HG02571 (cell line): Measurements from ENCODE around the gene FZD4.
"Not testable (repeated sequence)": the region's sequence is repeated elsewhere in the genome, so short reads cannot be mapped to it uniquely, and the experiment has no call there.

ENCODE experiments used
- ATAC-seq: cut with Tn5 transposase; IDR thresholded peaks from one replicate; pipeline ENCODE4 v1.9.1; 2021; ENCODE audit warnings: mild to moderate bottlenecking, moderate library complexity; ENCODE audit not compliant: unreplicated experiment

FZD4 gene

GRCh38 chr11:86955361-86956120 is at the start of gene FZD4:
FZD4 (minus strand) TSS chr11:86955395; CDS start chr11:86955085, 310 bp downstream.
- ATAC-seq: peak; percentile 92

GRCh38 chr11:87004281-87004680 is 49.1 kb upstream of the FZD4 start:
- ATAC-seq: not testable (repeated sequence)

- no peak for ATAC-seq
These were observed 47.7 kb upstream of the FZD4 start for GRCh38 chr11:87002918-87003317.

- ATAC-seq: no peak
These were observed 44.9 kb upstream of the FZD4 start for GRCh38 chr11:86999859-87000753.

GRCh38 chr11:86999388-86999787 is 44.2 kb upstream of the FZD4 start:
- ATAC-seq: no peak

GRCh38 chr11:86996953-86997570 is 41.9 kb upstream of the FZD4 start:
- no peak for ATAC-seq

GRCh38 chr11:86993031-86993430 is 37.8 kb upstream of the FZD4 start:
- ATAC-seq: no peak

GRCh38 chr11:86992340-86992739 is 37.1 kb upstream of the FZD4 start:
- ATAC-seq: not testable (repeated sequence)

GRCh38 chr11:86991341-86991740 is 36.1 kb upstream of the FZD4 start:
- ATAC-seq: no peak

GRCh38 chr11:86990515-86990914 is 35.3 kb upstream of the FZD4 start:
- ATAC-seq: no peak

- no peak for ATAC-seq
These were observed 34.8 kb upstream of the FZD4 start for GRCh38 chr11:86990031-86990430.

GRCh38 chr11:86988351-86988881 is 33.2 kb upstream of the FZD4 start:
- no peak for ATAC-seq

GRCh38 chr11:86987679-86988078 is 32.5 kb upstream of the FZD4 start:
- no peak for ATAC-seq

- ATAC-seq: no peak
These were observed 29.5 kb upstream of the FZD4 start for GRCh38 chr11:86984701-86985100.

- ATAC-seq: no peak
These were observed 27.9 kb upstream of the FZD4 start for GRCh38 chr11:86983021-86983488.

GRCh38 chr11:86981777-86982540 is 26.8 kb upstream of the FZD4 start:
- no peak for ATAC-seq

GRCh38 chr11:86980086-86980796 is 25.0 kb upstream of the FZD4 start:
- no peak for ATAC-seq

GRCh38 chr11:86978756-86979608 is 23.8 kb upstream of the FZD4 start:
- no peak for ATAC-seq

- no peak for ATAC-seq
These were observed 23.1 kb upstream of the FZD4 start for GRCh38 chr11:86978247-86978646.
